Natural killer cell (primary cell): ENCODE results near the gene ITPKA. TPM values are rescaled to one million over a fixed set of nuclear protein-coding genes. Genes with fewer than 3 reads are reported as not detected.

ENCODE experiments used
- ATAC-seq, 3 donors: fragments of 150-1000 bp in 2 of 3; fragments of 200-7000 bp in 1 of 3; cut with Tn5 transposase; 1 replicate in 1 of 3; 2 replicates in 2 of 3; pipeline ENCODE4 v1.10.0; 2021; ENCODE audit warnings: mild to moderate bottlenecking in 2 of 3, moderate library complexity in 2 of 3
- DNase-seq, 2 donors: peaks; one replicate each; pipeline versions ENCODE4 v3.0.0 to v3.0.0-alpha.2; 2013 to 2021; ENCODE audit warnings: mixed read lengths in 1 of 2
- H3K27ac ChIP-seq: one replicate; pipeline ENCODE4 v1.5.1; 2013; ENCODE audit warnings: mild to moderate bottlenecking, low read length
- H3K27me3 ChIP-seq: one replicate; pipeline ENCODE4 v1.6.1; 2013; ENCODE audit warnings: low read length; ENCODE audit not compliant: control insufficient read depth, insufficient read depth
- H3K36me3 ChIP-seq: one replicate; pipeline ENCODE4 v1.6.1; 2013; ENCODE audit warnings: low read length; ENCODE audit not compliant: control insufficient read depth, insufficient read depth
- H3K4me1 ChIP-seq: one replicate; pipeline ENCODE4 v1.6.1; 2013; ENCODE audit warnings: low read length; ENCODE audit not compliant: control insufficient read depth, insufficient read depth
- H3K4me3 ChIP-seq: one replicate; pipeline ENCODE4 v1.5.1; 2013; ENCODE audit warnings: low read length
- H3K9me3 ChIP-seq: one replicate; pipeline ENCODE4 v1.6.1; 2013; ENCODE audit warnings: low read length; ENCODE audit not compliant: control insufficient read depth, insufficient read depth
- H3K27ac Mint-ChIP-seq, 2 donors: one replicate each; pipeline ENCODE4 v1.8.0; 2022; ENCODE audit warnings: mild to moderate bottlenecking in 2 of 2, mixed read lengths in 2 of 2, moderate library complexity in 1 of 2
- H3K27me3 Mint-ChIP-seq, 2 donors: one replicate each; pipeline ENCODE4 v1.8.0; 2022; ENCODE audit warnings: low read depth in 2 of 2, mixed read lengths in 2 of 2
- H3K36me3 Mint-ChIP-seq: one replicate; pipeline ENCODE4 v1.8.0; 2022; ENCODE audit warnings: mixed read lengths
- H3K4me1 Mint-ChIP-seq, 2 donors: one replicate each; pipeline ENCODE4 v1.8.0; 2022; ENCODE audit warnings: mixed read lengths in 2 of 2
- H3K4me3 Mint-ChIP-seq: one replicate; pipeline ENCODE4 v1.8.0; 2022; ENCODE audit warnings: mild to moderate bottlenecking, moderate library complexity, mixed read lengths
- H3K9me3 Mint-ChIP-seq, 2 donors: one replicate each; pipeline ENCODE4 v1.8.0; 2022; ENCODE audit warnings: mixed read lengths in 2 of 2
- CTCF ChIP-seq: fragments of 200-600 bp; IDR thresholded peaks from one replicate; pipeline ENCODE4 v1.8.0; 2022; ENCODE audit warnings: antibody characterized with exemption
- WGBS: methylation state at CpG from one replicate; pipeline ENCODE4 v1.1.7; 2013; ENCODE audit warnings: missing lambda C conversion rate; ENCODE audit not compliant: insufficient coverage; 5-methylcytosine and 5-hydroxymethylcytosine counted together
- intact Hi-C: fragments of 100-400 bp; cut with micrococcal nuclease; formaldehyde crosslinking; loops from one replicate; pipeline ENCODE4 v1.14.2; 2022
- total RNA-seq, 4 donors: library from RNA; stranded (reverse); fragments of 120-200 nt in 1 of 4; gene quantifications; one replicate each; pipeline versions ENCODE4 v1.2.3 to v1.2.4, GENCODE V29; 2013 to 2022

The ITPKA gene
- total RNA-seq, 3 donors from 2014 or later (not counting 1 experiment from before 2014, with no cell fraction given) = not detected

- Mint-ChIP-seq H3K36me3 (peaks cover 16% of the 10 kb centered on the region), H3K27me3 (no peaks in the 10 kb centered on the region), H3K9me3 (no peaks in the 10 kb centered on the region), H3K4me3 (no peak overlapping the region), H3K4me1 (no peaks in the 10 kb centered on the region), H3K27ac (no peak overlapping the region)
- no peak for TF ChIP-seq CTCF
- Histone ChIP-seq H3K9me3 (no peaks in the 10 kb centered on the region), H3K4me1 (no peaks in the 10 kb centered on the region), H3K27ac (no peak overlapping the region), H3K36me3 (peaks cover 68% of the 10 kb centered on the region), H3K4me3 (no peak overlapping the region), H3K27me3 (no peaks in the 10 kb centered on the region)
- 97% methylated on average over 11 of the region's 11 CpGs for WGBS
- intact Hi-C loops = no loop called here
- no peak for DNase-seq
- no peak for ATAC-seq
These were observed 20.3 kb upstream of the ITPKA start for GRCh38 chr15:41473418-41473817.

GRCh38 chr15:41474436-41474835 lies 19.2 kb upstream of the ITPKA start:
- Mint-ChIP-seq H3K27ac (no peak overlapping the region), H3K36me3 (peaks cover 23% of the 10 kb centered on the region), H3K9me3 (no peaks in the 10 kb centered on the region), H3K4me1 (no peaks in the 10 kb centered on the region), H3K4me3 (no peak overlapping the region), H3K27me3 (no peaks in the 10 kb centered on the region)
- Histone ChIP-seq H3K4me1 (no peaks in the 10 kb centered on the region), H3K9me3 (no peaks in the 10 kb centered on the region), H3K36me3 (peaks cover 73% of the 10 kb centered on the region), H3K4me3 (no peak overlapping the region), H3K27me3 (no peaks in the 10 kb centered on the region), H3K27ac (no peak overlapping the region)
- no peak for TF ChIP-seq CTCF
- DNase-seq (no peak), ATAC-seq (no peak)
- intact Hi-C loops = no loop called here
- 87% methylated on average over 8 of the region's 8 CpGs for WGBS

- no peak overlapping the region for H3K27ac ChIP-seq
- no peaks in the 10 kb centered on the region for H3K27me3 ChIP-seq
- TF ChIP-seq CTCF = no peak
- Mint-ChIP-seq H3K27ac (no peak overlapping the region), H3K4me1 (no peaks in the 10 kb centered on the region), H3K27me3 (no peaks in the 10 kb centered on the region), H3K9me3 (no peaks in the 10 kb centered on the region), H3K36me3 (peaks cover 23% of the 10 kb centered on the region), H3K4me3 (no peak overlapping the region)
- 56% methylated on average over 2 of the region's 2 CpGs for WGBS
- DNase-seq (no peak), ATAC-seq (no peak)
- no peak overlapping the region for H3K4me3 ChIP-seq
- no peaks in the 10 kb centered on the region for H3K9me3 ChIP-seq
- H3K36me3 ChIP-seq = peaks cover 73% of the 10 kb centered on the region
- intact Hi-C loops = no loop called here
- H3K4me1 ChIP-seq = no peaks in the 10 kb centered on the region
These were observed 18.7 kb upstream of the ITPKA start for GRCh38 chr15:41474941-41475340.

- H3K27ac ChIP-seq = no peak overlapping the region
- no peak overlapping the region for H3K27ac Mint-ChIP-seq
- H3K36me3 ChIP-seq = peaks cover 74% of the 10 kb centered on the region
- no peak overlapping the region for H3K4me3 ChIP-seq
- no peaks in the 10 kb centered on the region for H3K9me3 Mint-ChIP-seq
- no peak overlapping the region for H3K4me3 Mint-ChIP-seq
- H3K27me3 Mint-ChIP-seq = no peaks in the 10 kb centered on the region
- no peaks in the 10 kb centered on the region for H3K4me1 Mint-ChIP-seq
- WGBS = 90% methylated on average over 4 of the region's 5 CpGs
- no peaks in the 10 kb centered on the region for H3K4me1 ChIP-seq
- ATAC-seq (no peak), DNase-seq (no peak)
- no peaks in the 10 kb centered on the region for H3K27me3 ChIP-seq
- intact Hi-C loops = no loop called here
- H3K9me3 ChIP-seq = no peaks in the 10 kb centered on the region
- peaks cover 34% of the 10 kb centered on the region for H3K36me3 Mint-ChIP-seq
- no peak for TF ChIP-seq CTCF
These were observed 17.1 kb upstream of the ITPKA start for GRCh38 chr15:41476416-41477048.
